Measurements from ENCODE around the gene CPLX3. TPM values are rescaled to one million over a fixed set of nuclear protein-coding genes. Genes with fewer than 3 reads are reported as not detected.

Gene CPLX3
- total RNA-seq, 6 donors from 2014 or later = not detected

GRCh38 chr15:74839526-74840395, 13.3 kb downstream of the CPLX3 start:
- peaks cover 0 to 54% (median 37%) of the 10 kb centered on the region in 4 donors for H3K36me3 ChIP-seq
- H3K27ac ChIP-seq = no peak overlapping the region
- no peak overlapping the region for H3K4me3 ChIP-seq
- H3K4me1 ChIP-seq = peaks cover 11 to 36% (median 20%) of the 10 kb centered on the region in 4 donors
- no peak for TF ChIP-seq EP300 (IDR thresholded peaks at IDR 0.05)
- TF ChIP-seq POLR2AphosphoS5 (IDR thresholded peaks at IDR 0.05) = no peak
- TF ChIP-seq POLR2A (IDR thresholded peaks at IDR 0.05) = no peak
- TF ChIP-seq, protein P1, sequence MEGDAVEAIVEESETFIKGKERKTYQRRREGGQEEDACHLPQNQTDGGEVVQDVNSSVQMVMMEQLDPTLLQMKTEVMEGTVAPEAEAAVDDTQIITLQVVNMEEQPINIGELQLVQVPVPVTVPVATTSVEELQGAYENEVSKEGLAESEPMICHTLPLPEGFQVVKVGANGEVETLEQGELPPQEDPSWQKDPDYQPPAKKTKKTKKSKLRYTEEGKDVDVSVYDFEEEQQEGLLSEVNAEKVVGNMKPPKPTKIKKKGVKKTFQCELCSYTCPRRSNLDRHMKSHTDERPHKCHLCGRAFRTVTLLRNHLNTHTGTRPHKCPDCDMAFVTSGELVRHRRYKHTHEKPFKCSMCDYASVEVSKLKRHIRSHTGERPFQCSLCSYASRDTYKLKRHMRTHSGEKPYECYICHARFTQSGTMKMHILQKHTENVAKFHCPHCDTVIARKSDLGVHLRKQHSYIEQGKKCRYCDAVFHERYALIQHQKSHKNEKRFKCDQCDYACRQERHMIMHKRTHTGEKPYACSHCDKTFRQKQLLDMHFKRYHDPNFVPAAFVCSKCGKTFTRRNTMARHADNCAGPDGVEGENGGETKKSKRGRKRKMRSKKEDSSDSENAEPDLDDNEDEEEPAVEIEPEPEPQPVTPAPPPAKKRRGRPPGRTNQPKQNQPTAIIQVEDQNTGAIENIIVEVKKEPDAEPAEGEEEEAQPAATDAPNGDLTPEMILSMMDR (IDR thresholded peaks at IDR 0.05) = no peak
- DNase-seq (peak in 1 of 2 donors; percentile 76), ATAC-seq (ENCODE audit: low FRiP score in 2 of 2) (no peak)
- H3K9me3 ChIP-seq = no peaks in the 10 kb centered on the region
- WGBS, 2 donors = 90 to 100% methylated on average over 12 to 30 of the region's 31 CpGs
- no peaks in the 10 kb centered on the region for H3K27me3 ChIP-seq

DNA sequence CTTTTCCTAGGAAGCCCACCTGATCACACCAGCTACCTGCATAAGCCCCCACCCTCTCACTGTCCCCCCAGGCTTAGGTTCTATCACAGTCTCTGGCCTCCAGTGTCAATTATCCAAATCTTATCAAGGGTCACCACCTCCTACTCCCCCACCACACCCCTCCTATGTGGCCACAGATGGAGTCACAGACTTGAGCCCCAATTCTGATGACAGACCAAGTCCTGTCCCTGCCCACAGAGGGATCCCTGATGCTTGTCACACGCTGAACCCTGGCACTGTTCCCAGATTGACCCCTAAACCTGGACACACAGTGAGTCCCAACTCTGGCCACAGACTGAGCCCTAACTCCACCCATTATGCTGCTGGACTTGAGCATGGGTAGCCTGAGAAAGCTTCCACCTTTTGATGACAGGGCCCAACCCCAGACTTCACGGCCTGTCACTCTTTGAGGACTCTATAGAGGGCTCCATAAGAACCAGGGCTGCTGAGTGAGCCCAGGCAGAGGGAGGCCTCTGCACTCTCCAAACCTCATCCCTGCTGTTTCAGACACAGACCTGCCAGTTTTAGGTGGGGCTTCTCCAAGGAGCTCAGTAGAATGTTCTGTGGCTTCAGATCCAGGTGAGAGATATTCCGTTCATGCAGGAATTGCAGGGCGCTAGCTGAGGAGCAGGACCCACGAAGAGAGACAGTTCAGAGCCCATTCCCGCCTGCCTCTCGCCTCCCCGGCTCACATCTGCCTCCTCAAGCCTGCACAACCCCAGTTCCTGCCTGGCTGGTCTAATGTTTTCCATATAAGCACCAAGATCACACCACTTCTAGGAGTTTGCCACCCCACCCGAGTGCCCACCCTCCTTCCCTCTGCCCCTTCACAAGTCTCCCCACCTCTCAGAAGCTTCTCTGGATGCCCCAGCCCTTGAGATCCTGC, 14.7 kb downstream of the CPLX3 start:
- ATAC-seq (ENCODE audit: low FRiP score in 2 of 2) (no peak), DNase-seq (no peak)
- no peak overlapping the region for H3K27ac ChIP-seq
- H3K9me3 ChIP-seq = no peaks in the 10 kb centered on the region
- H3K36me3 ChIP-seq = peaks cover 6 to 59% (median 46%) of the 10 kb centered on the region in 4 donors
- peaks cover 11 to 36% (median 20%) of the 10 kb centered on the region in 4 donors for H3K4me1 ChIP-seq
- TF ChIP-seq POLR2AphosphoS5 (IDR thresholded peaks at IDR 0.05) = no peak
- TF ChIP-seq EP300 (IDR thresholded peaks at IDR 0.05) = no peak
- TF ChIP-seq, protein P1 (IDR thresholded peaks at IDR 0.05) = no peak
- no peak for TF ChIP-seq POLR2A (IDR thresholded peaks at IDR 0.05)
- no peaks in the 10 kb centered on the region for H3K27me3 ChIP-seq
- 85 to 89% methylated on average over 9 of the region's 9 CpGs for WGBS, 2 donors
- no peak overlapping the region for H3K4me3 ChIP-seq

DNA sequence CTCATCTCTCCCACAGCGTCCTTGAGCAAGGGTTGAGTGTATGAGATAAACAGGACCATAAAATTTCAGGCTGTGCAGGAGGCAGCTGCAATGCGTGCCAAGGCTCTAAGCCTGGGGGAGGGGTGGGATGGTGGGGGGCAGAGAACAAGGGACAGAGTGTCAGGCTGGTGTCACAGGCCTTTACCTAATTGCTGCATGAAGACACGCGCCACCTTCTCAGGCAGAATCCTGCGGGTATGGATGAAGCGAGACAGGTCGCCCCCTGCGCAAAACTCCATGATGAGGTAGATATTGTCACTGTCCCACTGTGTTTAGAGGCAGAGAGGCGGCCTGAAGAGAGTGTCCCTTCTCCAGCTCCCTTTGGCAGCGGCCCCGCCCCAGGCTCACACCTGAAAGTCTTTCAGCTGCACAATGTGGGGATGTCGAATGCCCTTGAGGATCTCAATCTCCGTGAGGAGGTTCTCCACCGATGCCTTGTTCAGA, 15.5 kb downstream of the CPLX3 start:
- Histone ChIP-seq H3K9me3 (no peaks in the 10 kb centered on the region), H3K4me1 (peaks cover 11 to 36% (median 20%) of the 10 kb centered on the region in 4 donors), H3K36me3 (peaks cover 6 to 56% (median 43%) of the 10 kb centered on the region in 4 donors), H3K27ac (peak overlapping the region in 2 of 4 donors; percentile 79 to 91), H3K27me3 (no peaks in the 10 kb centered on the region), H3K4me3 (peak overlapping the region in 3 of 4 donors; percentile 88 to 96 (median 94))
- WGBS, 2 donors = 80% methylated on average over 14 of the region's 14 CpGs
- DNase-seq = no peak
- TF ChIP-seq POLR2A (IDR thresholded peaks at IDR 0.05) (no peak), EP300 (IDR thresholded peaks at IDR 0.05) (no peak), POLR2AphosphoS5 (IDR thresholded peaks at IDR 0.05) (no peak)
- TF ChIP-seq, protein P1 (IDR thresholded peaks at IDR 0.05) = no peak
- ATAC-seq (ENCODE audit: low FRiP score in 2 of 2) = no peak

DNA sequence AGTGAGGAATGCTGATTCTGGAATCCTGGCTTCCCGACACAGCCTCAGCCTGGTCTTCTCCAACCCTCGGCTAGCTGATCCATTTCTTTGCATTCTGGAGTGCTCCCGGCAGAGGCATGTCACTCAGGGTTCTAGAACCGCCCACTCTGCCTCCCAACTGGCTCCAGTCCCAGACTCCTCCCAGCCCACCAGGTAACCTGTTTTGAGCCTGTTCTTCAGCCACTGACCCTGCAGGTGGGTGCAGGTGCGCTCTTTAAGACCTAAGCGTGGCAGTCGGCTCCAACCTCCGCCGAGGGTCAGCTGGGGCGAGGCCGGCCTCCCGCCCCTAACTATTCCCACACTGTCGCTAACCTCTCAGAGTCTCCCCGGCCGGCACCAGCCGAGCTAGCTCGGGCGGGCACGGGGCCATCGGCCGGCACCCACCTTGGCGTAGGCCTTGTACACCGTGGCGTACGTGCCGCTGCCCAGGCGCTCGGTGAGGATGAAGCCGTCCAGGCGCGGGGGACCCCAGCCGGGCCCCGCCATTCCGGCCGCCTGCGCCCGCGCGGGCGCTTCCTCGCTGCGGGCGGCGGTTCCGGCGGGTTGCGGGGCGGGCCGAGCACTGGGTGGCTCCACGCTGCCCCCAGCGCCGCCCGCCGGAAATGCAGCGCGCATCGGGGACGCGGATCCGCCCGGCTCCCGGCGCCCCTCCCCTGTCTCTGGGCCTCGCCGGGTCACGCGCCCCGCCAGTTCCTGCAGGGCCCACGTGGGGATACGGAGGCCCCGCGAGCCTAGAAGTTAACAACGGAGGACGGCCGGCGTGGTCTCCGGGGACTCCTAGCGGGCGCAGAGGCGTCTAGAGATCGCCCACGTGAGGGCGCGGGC, 16.4 kb downstream of the CPLX3 start, which contains the start of gene ULK3:
Gene ULK3, minus strand, starts transcription at position 576 of the 864 bp plus-strand sequence. Its CDS starts 51 bp downstream, at position 525.
- ATAC-seq (ENCODE audit: low FRiP score in 2 of 2) = peak; percentile 94 to 98
- Histone ChIP-seq H3K36me3 (peaks cover 7 to 57% (median 44%) of the 10 kb centered on the region in 4 donors), H3K4me1 (peaks cover 11 to 36% (median 20%) of the 10 kb centered on the region in 4 donors), H3K27ac (peak within 1 kb of the TSS; percentile 79 to 91 (median 88)), H3K9me3 (no peaks in the 10 kb centered on the region), H3K4me3 (peak within 1 kb of the TSS; percentile 65 to 96 (median 91)), H3K27me3 (no peaks in the 10 kb centered on the region)
- 2 to 7% methylated on average over 4 to 10 of the region's 84 CpGs for WGBS, 2 donors
- TF ChIP-seq POLR2A (IDR thresholded peaks at IDR 0.05) (peak in 3 of 4 donors; percentile 57 to 81 (median 70)), EP300 (IDR thresholded peaks at IDR 0.05) (peak in 1 of 4 donors; percentile 35), POLR2AphosphoS5 (IDR thresholded peaks at IDR 0.05) (peak; percentile 21 to 55)
- TF ChIP-seq, protein P1 (IDR thresholded peaks at IDR 0.05) = peak; percentile 90 to 99 (median 98)
- peak; percentile 95 to 99 for DNase-seq

Data from upper lobe of left lung (tissue), 6 donors.